Tibial nerve (tissue), 4 donors: ENCODE results near the gene BRSK2. TPM values are rescaled to one million over a fixed set of nuclear protein-coding genes. Genes with fewer than 3 reads are reported as not detected.

Experiments
- DNase-seq, 2 donors: peaks; one replicate each; pipeline ENCODE4 v3.0.0-alpha.2; 2019; ENCODE audit warnings: low spot score in 2 of 2
- H3K27ac ChIP-seq, 4 donors: fragments of 200-600 bp; sonication (generic) in 3 of 4; one replicate each; pipeline ENCODE4 v1.5.1; 2017 to 2019; ENCODE audit warnings: mild to moderate bottlenecking in 1 of 4
- H3K27me3 ChIP-seq, 2 donors: fragments of 200-600 bp; sonication (generic) in 1 of 2; one replicate each; pipeline versions ENCODE4 v1.5.1 to v1.6.0; 2017 to 2019
- H3K36me3 ChIP-seq, 3 donors: fragments of 200-600 bp; sonication (generic); one replicate each; pipeline ENCODE4 v1.5.1; 2018 to 2019
- H3K4me1 ChIP-seq, 4 donors: fragments of 200-600 bp; sonication (generic) in 3 of 4; one replicate each; pipeline ENCODE4 v1.5.1; 2017 to 2019
- H3K4me3 ChIP-seq, 4 donors: fragments of 200-600 bp; sonication (generic) in 3 of 4; one replicate each; pipeline ENCODE4 v1.5.1; 2017 to 2019; ENCODE audit warnings: mild to moderate bottlenecking in 1 of 4, moderate library complexity in 1 of 4
- H3K9me3 ChIP-seq, 4 donors: fragments of 200-600 bp; sonication (generic) in 3 of 4; one replicate each; pipeline ENCODE4 v1.5.1; 2017 to 2019
- EP300 ChIP-seq, 2 donors: sonication (generic); formaldehyde crosslinking; IDR thresholded peaks; one replicate each; pipeline ENCODE4 v1.6.1; 2017; ENCODE audit warnings: antibody characterized with exemption in 2 of 2, mild to moderate bottlenecking in 1 of 2
- POLR2A ChIP-seq, 2 donors: fragments of 450-650 bp; IDR thresholded peaks; one replicate each; pipeline ENCODE4 v1.6.1; 2017; ENCODE audit warnings: antibody characterized with exemption in 2 of 2, mild to moderate bottlenecking in 2 of 2, moderate library complexity in 2 of 2
- WGBS, 2 donors: methylation state at CpG; one replicate each; pipeline ENCODE4 v1.1.5; 2018; 5-methylcytosine and 5-hydroxymethylcytosine counted together
- total RNA-seq, 4 donors: library from RNA; depleted of rRNA; stranded (reverse); fragments of >200 nt; gene quantifications; one replicate each; pipeline ENCODE4 v1.1.0, GENCODE V29; 2016
- TF ChIP-seq, protein P1 (sequence below), 5 experiments: fragments of 200-600 bp in 3 of 5; fragments of 450-650 bp in 2 of 5; sonication (generic) in 3 of 5; IDR thresholded peaks; one replicate each; pipeline ENCODE4 v1.5.1; 2016 to 2019; ENCODE audit warnings: antibody characterized with exemption in 5 of 5, mild to moderate bottlenecking in 3 of 5, moderate library complexity in 2 of 5

Gene BRSK2
- total RNA-seq, 4 donors from 2014 or later = 2.4 to 7.8 (median 4.6) TPM

DNA sequence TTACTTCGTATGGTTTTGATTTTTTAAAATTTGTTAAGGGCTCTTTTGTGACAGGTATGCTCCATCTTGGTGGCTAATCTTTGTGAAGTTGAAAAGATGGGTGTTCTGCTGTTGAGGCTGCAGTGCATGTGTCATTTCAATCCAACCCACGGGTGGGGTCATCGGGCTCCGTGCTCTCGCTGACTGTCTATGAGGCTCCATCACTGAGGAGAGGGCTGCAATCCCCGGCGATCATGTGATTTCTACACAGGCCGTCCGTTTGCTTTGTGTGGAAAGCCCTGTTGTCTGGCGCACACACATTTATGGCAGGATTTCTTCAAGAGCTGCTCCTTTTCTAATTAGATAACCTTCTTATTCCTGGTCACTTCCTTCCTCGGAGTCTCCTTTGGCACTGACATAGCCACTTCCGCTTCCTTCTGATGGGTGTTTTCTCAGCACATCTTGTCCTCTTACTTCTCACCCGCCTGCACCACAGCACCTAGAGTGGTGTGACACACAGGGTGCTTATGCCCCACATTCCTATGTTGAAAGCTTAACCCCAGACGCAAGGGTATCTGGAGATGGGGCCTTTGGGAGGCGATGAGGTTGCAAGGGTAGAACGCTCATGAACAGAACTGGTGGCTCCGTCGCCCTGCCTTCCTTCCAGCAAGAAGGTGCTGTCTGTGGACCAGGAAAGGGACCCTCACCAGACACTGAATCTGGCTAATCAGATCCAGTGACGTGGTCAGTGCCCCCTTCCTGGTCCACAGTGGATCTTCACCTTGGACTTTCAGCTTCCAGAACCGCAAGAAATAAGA lies 87.4 kb downstream of the BRSK2 start:
- Histone ChIP-seq H3K4me3 (no peak overlapping the region), H3K36me3 (peaks cover 0 to 89% (median 12%) of the 10 kb centered on the region in 3 donors), H3K4me1 (peaks cover 0 to 21% (median 3%) of the 10 kb centered on the region in 4 donors), H3K27me3 (no peaks in the 10 kb centered on the region), H3K9me3 (no peaks in the 10 kb centered on the region), H3K27ac (no peak overlapping the region)
- TF ChIP-seq EP300 (IDR thresholded peaks at IDR 0.05) (no peak), POLR2A (IDR thresholded peaks at IDR 0.05) (no peak)
- TF ChIP-seq, protein P1, sequence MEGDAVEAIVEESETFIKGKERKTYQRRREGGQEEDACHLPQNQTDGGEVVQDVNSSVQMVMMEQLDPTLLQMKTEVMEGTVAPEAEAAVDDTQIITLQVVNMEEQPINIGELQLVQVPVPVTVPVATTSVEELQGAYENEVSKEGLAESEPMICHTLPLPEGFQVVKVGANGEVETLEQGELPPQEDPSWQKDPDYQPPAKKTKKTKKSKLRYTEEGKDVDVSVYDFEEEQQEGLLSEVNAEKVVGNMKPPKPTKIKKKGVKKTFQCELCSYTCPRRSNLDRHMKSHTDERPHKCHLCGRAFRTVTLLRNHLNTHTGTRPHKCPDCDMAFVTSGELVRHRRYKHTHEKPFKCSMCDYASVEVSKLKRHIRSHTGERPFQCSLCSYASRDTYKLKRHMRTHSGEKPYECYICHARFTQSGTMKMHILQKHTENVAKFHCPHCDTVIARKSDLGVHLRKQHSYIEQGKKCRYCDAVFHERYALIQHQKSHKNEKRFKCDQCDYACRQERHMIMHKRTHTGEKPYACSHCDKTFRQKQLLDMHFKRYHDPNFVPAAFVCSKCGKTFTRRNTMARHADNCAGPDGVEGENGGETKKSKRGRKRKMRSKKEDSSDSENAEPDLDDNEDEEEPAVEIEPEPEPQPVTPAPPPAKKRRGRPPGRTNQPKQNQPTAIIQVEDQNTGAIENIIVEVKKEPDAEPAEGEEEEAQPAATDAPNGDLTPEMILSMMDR (IDR thresholded peaks at IDR 0.05) = no peak
- no peak for DNase-seq
- 78 to 81% methylated on average over 20 of the region's 20 CpGs for WGBS, 2 donors

DNA sequence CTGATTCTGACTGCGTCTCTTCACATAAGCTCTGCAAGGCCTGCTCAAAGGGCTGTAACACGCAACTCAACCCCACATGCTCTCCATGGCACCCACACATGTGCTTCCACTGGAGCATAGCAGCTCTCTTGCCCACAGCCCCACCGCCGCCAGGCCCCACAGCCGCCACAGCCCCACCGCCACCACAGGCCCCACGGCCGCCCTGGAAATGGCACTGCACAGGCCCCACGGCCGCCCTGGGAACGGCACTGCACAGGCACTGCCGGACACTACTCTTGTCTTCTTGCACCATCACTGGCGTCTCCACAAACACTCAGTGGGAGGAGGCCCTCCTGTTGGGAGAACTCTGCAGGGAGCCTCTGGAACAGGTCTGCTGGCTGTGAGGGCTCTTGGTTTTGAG lies 88.3 kb downstream of the BRSK2 start:
- WGBS, 2 donors = 91 to 92% methylated on average over 12 to 13 of the region's 13 CpGs
- H3K27ac ChIP-seq = no peak overlapping the region
- H3K36me3 ChIP-seq = peaks cover 0 to 82% (median 10%) of the 10 kb centered on the region in 3 donors
- no peak for DNase-seq
- no peaks in the 10 kb centered on the region for H3K27me3 ChIP-seq
- TF ChIP-seq POLR2A (IDR thresholded peaks at IDR 0.05) = no peak
- no peak for TF ChIP-seq EP300 (IDR thresholded peaks at IDR 0.05)
- TF ChIP-seq, protein P1 (IDR thresholded peaks at IDR 0.05) = no peak
- no peak overlapping the region for H3K4me3 ChIP-seq
- H3K9me3 ChIP-seq = no peaks in the 10 kb centered on the region
- peaks cover 0 to 30% (median 8%) of the 10 kb centered on the region in 4 donors for H3K4me1 ChIP-seq

DNA sequence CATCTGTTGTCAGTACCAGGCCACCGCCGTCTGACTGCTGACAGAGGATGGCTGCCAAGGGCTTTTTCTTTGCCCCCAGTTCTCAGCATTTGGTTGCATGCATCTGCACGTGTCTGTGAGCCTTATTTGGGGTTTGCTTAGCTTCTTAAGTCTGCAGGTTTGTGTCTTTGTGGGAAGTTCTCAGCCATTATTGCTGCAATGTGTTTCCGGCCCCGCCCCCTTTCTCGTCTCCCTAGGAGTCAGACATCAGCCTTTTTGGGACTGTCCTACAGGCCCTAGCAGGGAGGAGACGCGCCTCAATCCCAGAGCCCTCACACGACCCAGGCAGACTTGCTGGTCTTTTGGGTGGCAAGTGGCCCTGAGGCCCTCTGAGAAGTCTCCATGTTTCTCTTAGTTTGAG lies 88.8 kb downstream of the BRSK2 start:
- peaks cover 0 to 76% (median 6%) of the 10 kb centered on the region in 3 donors for H3K36me3 ChIP-seq
- no peaks in the 10 kb centered on the region for H3K9me3 ChIP-seq
- WGBS, 2 donors = 66 to 78% methylated on average over 8 to 9 of the region's 9 CpGs
- DNase-seq = no peak
- no peaks in the 10 kb centered on the region for H3K27me3 ChIP-seq
- H3K4me3 ChIP-seq = no peak overlapping the region
- TF ChIP-seq EP300 (IDR thresholded peaks at IDR 0.05) (no peak), POLR2A (IDR thresholded peaks at IDR 0.05) (no peak)
- TF ChIP-seq, protein P1 (IDR thresholded peaks at IDR 0.05) = no peak
- peaks cover 0 to 35% (median 13%) of the 10 kb centered on the region in 4 donors for H3K4me1 ChIP-seq
- no peak overlapping the region for H3K27ac ChIP-seq

DNA sequence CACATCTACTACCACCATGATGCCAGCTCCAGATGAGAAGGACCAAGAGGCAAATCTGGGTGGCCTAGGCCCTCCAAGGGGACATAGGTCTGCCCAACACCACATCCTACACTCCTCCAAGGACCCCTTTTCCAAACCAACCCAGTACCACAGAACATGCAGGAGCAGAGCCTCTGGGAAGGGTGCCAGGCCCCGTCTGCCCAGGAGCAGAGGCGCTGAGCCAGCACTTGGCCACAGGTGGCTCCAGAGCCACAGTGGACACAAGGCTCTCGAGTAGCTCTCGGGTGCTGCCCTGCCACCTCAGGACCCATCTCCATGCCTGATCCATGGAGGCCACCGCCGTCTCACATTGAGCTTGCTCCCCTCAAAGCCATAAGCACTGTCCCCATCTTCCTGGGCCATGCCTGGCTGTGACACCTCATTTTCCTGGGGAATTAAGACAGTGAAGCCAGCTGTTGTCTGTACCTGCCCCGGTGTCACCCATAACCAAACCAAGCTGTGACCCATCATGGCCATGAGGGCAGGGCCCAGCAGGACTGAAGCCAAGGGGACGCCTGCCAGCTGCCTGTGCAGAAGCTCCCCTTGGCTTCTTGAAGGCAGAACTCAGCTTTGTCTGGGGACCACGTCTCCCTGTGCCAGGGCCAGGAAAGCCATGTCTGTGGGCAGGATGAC lies 89.4 kb downstream of the BRSK2 start:
- no peak overlapping the region for H3K4me3 ChIP-seq
- H3K36me3 ChIP-seq = peaks cover 0 to 70% (median 6%) of the 10 kb centered on the region in 3 donors
- H3K4me1 ChIP-seq = peaks cover 0 to 41% (median 18%) of the 10 kb centered on the region in 4 donors
- H3K9me3 ChIP-seq = no peaks in the 10 kb centered on the region
- H3K27ac ChIP-seq = no peak overlapping the region
- no peak for TF ChIP-seq EP300 (IDR thresholded peaks at IDR 0.05)
- TF ChIP-seq, protein P1 (IDR thresholded peaks at IDR 0.05) = no peak
- no peak for TF ChIP-seq POLR2A (IDR thresholded peaks at IDR 0.05)
- no peaks in the 10 kb centered on the region for H3K27me3 ChIP-seq
- DNase-seq = no peak
- 85 to 87% methylated on average over 9 of the region's 9 CpGs for WGBS, 2 donors

DNA sequence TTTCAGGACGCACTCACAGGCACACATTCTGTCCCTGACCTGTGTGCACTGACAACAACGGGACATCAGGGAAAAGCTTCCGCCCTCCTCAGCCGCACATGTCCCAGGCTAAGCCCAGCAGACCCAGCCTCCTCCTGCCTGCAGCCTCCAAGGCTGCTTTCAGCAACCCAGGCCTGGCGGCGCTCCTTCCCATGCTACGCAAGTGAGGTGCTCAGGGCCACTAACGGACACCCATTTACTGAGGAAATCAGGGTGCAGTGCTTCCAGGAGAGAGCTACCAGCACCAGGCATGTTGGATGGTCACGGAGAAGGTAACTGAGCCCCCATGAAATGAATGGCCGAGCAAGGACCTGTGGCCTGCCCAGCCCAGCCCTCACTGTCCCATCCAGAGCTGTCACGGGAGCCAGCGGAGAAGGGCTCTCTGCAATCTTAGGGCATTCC lies 90.0 kb downstream of the BRSK2 start:
- H3K4me1 ChIP-seq = peaks cover 0 to 47% (median 22%) of the 10 kb centered on the region in 4 donors

More for the DNA sequence above, 90.0 kb downstream of the BRSK2 start:
- no peak for TF ChIP-seq EP300 (IDR thresholded peaks at IDR 0.05)
- Histone ChIP-seq H3K27me3 (no peaks in the 10 kb centered on the region), H3K4me3 (no peak overlapping the region), H3K27ac (no peak overlapping the region), H3K36me3 (peaks cover 0 to 65% (median 6%) of the 10 kb centered on the region in 3 donors), H3K9me3 (no peaks in the 10 kb centered on the region)
- 94 to 96% methylated on average over 11 to 12 of the region's 12 CpGs for WGBS, 2 donors
- no peak for DNase-seq
